Subcutaneous abdominal adipose tissue (tissue), 5 donors: ENCODE results near the gene RABEP1.

Source experiments
- H3K27ac ChIP-seq: one replicate; pipeline ENCODE4 v1.7.0; 2013; ENCODE audit warnings: low read depth, mild to moderate bottlenecking, inconsistent platforms, low read length, moderate library complexity
- H3K27me3 ChIP-seq, 5 donors: one replicate each; pipeline ENCODE4 v1.7.0; 2013; ENCODE audit warnings: low read length in 5 of 5, inconsistent platforms in 1 of 5; ENCODE audit not compliant: control insufficient read depth in 5 of 5, insufficient read depth in 4 of 5
- H3K36me3 ChIP-seq, 5 donors: one replicate each; pipeline ENCODE4 v1.7.0; 2013; ENCODE audit warnings: low read length in 5 of 5; ENCODE audit not compliant: control insufficient read depth in 5 of 5, insufficient read depth in 5 of 5
- H3K4me1 ChIP-seq, 5 donors: one replicate each; pipeline ENCODE4 v1.7.0; 2013; ENCODE audit warnings: low read length in 5 of 5, mild to moderate bottlenecking in 3 of 5, moderate library complexity in 1 of 5; ENCODE audit not compliant: control insufficient read depth in 5 of 5, insufficient read depth in 5 of 5
- H3K4me3 ChIP-seq, 5 donors: one replicate each; pipeline ENCODE4 v1.7.0; 2013; ENCODE audit warnings: low read length in 5 of 5, low read depth in 1 of 5
- H3K9ac ChIP-seq, 5 donors: one replicate each; pipeline ENCODE4 v1.7.0; 2013; ENCODE audit warnings: low read length in 5 of 5, mild to moderate bottlenecking in 4 of 5, moderate library complexity in 3 of 5
- H3K9me3 ChIP-seq, 5 donors: one replicate each; pipeline ENCODE4 v1.7.0; 2013; ENCODE audit warnings: low read length in 5 of 5; ENCODE audit not compliant: control insufficient read depth in 5 of 5
- donor health status: healthy.
- donor health status: healthy.
- donor health status: healthy.
- donor health status: healthy.
- donor health status: healthy.

Gene RABEP1

DNA sequence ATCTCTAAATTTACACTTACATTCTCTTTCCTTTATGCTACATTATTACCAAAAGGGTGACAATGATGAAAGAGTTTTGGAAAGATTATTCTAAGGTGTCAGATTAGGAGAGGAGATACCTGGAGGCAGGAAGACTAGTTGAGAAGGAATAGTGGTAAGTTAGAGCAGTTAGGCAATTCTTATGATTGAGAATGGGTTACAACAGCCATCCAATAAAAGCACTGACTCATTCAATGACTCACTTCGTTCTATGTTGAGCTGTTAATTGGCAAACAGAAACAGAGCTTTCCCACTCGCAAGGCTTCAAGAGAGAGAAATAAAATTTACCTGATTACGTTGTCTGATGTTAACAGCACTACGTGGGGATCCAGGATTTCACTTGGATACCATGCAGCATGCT is 131.6 kb downstream of the RABEP1 start:
- H3K4me3 ChIP-seq = no peak overlapping the region
- no peak overlapping the region for H3K27ac ChIP-seq
- H3K9me3 ChIP-seq = no peaks in the 10 kb centered on the region

DNA sequence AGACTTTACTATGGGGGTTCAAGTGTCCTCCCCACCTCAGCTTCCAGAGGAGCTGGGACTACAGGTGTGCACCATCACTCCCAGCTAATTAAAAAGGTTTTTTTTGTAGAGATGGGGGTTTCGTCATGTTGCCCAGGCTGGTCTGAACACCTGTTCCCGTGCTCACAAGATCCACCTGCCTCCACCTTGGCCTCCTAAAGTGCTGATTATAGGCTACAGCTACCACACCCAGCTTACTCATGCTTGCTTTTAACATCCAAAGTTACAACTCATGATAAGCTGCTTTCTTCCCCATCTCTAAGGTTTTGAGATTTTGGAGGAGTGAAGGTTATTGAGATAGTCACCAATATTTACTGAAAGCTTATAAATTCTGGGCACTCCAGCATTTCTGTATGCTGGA is 134.8 kb downstream of the RABEP1 start:
- Histone ChIP-seq H3K27ac (no peak overlapping the region), H3K36me3 (peaks cover 20 to 39% (median 28%) of the 10 kb centered on the region in 5 donors), H3K9me3 (no peaks in the 10 kb centered on the region), H3K4me3 (no peak overlapping the region), H3K9ac (peak overlapping the region in 2 of 5 donors; percentile 8 to 30), H3K27me3 (no peaks in the 10 kb centered on the region), H3K4me1 (peaks cover 6 to 43% (median 28%) of the 10 kb centered on the region in 5 donors)

More for the DNA sequence above, 131.6 kb downstream of the RABEP1 start:
- Histone ChIP-seq H3K4me1 (peaks cover 3 to 23% (median 15%) of the 10 kb centered on the region in 5 donors), H3K36me3 (peaks cover 31 to 60% (median 45%) of the 10 kb centered on the region in 5 donors), H3K27me3 (no peaks in the 10 kb centered on the region), H3K9ac (no peak overlapping the region)

DNA sequence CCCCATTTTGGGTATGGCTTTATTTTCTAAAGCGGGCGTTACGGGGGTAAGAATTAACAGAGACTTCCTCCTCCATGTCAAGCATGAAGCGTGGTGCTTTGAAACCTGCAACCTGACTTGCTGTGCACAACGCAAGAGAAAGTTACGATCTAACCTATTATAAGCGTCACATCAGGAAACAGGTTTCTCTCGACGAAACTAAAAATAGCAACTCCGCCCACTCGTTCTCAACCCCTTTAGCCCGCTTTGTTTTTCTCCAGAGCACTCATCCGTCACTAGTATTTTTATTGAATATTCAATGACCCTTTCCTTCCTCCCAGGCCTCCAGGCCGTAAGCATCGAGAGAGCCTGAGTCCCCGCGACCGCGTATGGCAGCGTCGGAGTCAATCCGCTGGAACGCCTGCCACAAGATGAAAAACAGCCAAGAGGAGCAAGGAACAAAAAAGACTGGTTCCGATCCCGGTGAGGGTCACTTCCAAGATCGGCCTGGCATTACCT is 136.8 kb downstream of the RABEP1 start:
- Histone ChIP-seq H3K27me3 (no peaks in the 10 kb centered on the region), H3K9ac (peak overlapping the region; percentile 50 to 98 (median 90)), H3K4me3 (peak overlapping the region; percentile 84 to 98 (median 94)), H3K9me3 (no peaks in the 10 kb centered on the region), H3K4me1 (peaks cover 6 to 43% (median 28%) of the 10 kb centered on the region in 5 donors), H3K27ac (peak overlapping the region; percentile 95), H3K36me3 (peaks cover 20 to 36% (median 24%) of the 10 kb centered on the region in 5 donors)

DNA sequence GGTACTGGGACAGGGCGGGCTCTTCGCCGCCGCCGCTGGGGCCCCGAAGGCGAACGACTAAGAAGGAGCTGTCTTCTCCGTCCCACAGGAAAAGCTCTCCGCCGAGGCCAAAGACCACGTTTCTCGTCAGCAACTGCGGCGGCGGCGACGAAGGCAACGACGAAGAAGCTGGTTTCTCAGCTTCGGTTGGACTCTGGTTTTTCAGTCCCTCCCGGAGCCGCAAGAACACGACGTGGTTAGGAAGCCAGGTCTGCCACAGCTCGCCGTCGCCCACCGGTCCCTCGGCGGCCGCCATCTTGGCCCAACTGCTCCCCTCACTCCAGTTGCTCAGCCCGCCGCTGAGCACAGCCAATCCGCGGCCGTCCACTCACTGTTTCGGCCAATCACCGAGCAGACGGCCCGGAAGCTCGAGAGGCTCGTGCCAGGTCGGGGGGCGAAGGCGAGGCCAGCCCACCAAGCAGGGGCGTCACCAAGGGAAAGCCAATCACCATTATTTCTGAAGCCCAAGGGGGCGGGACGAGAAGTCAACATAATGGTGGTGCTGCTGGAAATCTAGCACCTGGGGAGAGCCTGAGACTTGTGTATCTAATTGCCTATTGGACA is 137.4 kb downstream of the RABEP1 start, which contains the start of gene NUP88:
TSS of gene NUP88 (minus strand) at position 307 of the 603 bp plus-strand sequence. CDS start at position 295, 12 bp downstream.
- H3K27ac ChIP-seq = peak within 1 kb of the TSS; percentile 95
- H3K9ac ChIP-seq = peak within 1 kb of the TSS; percentile 89 to 98 (median 93)
- peaks cover 6 to 43% (median 28%) of the 10 kb centered on the region in 5 donors for H3K4me1 ChIP-seq
- H3K36me3 ChIP-seq = peaks cover 22 to 35% (median 25%) of the 10 kb centered on the region in 5 donors
- no peaks in the 10 kb centered on the region for H3K27me3 ChIP-seq
- H3K9me3 ChIP-seq = no peaks in the 10 kb centered on the region
- peak within 1 kb of the TSS; percentile 84 to 98 (median 95) for H3K4me3 ChIP-seq

DNA sequence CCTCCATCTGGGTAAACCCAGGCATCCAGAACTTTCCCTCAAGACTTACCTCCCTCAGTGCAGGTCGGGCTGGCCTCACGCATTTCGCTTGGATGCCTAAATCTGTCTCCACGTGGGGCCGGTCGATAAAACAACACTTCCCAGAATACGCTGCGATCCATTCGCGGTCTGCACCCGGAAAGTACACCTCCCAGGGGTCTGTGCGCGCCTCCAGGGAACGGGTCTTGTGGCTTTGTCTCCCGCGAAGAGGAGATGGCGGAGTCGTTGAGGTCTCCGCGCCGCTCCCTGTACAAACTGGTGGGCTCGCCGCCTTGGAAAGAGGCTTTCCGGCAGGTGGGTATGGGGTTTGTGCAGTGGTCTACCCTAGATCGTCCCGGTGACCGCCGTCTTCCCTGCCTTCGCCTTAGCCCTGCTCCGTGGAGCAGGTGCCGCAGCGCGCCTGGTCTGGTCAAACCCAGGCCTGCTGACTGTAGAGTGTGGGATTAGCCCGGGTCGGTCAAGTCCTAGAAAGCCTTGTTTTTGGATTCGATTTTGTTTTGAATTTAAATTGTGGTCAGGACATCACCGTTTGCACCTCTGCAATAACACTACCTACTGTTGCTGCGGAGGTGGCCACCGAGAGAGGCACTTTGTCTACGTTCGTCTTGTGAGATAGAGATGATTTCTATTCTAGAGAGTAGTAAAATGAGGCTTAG is 138.0 kb downstream of the RABEP1 start, which contains the start of gene RPAIN:
TSS of gene RPAIN (plus strand) at position 224 of the 695 bp plus-strand sequence. CDS start at position 253, 29 bp downstream.
- H3K9me3 ChIP-seq = no peaks in the 10 kb centered on the region
- H3K4me3 ChIP-seq = peak within 1 kb of the TSS; percentile 84 to 98 (median 95)

DNA sequence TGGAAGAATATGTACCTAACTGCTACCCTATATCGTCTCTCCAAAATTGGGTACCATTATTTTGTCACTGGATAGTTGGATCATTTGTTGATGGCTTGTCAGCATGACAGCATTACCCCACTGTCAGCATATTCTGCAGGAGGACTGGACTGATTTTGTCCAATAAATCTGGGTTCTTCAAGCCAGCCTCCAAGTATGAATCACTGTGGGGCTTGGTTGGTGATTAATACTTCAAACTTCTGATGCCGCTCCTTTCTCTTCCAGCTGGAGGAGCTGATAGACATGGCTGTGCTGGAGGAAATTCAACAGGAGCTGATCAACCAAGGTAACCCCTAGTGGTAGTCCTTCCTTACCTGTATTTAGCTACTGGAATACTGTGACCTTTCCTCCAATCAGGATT is 140.4 kb downstream of the RABEP1 start:
- peaks cover 23 to 51% (median 40%) of the 10 kb centered on the region in 5 donors for H3K36me3 ChIP-seq
- H3K27ac ChIP-seq = no peak overlapping the region
- H3K9me3 ChIP-seq = no peaks in the 10 kb centered on the region
- H3K27me3 ChIP-seq = no peaks in the 10 kb centered on the region
- H3K4me1 ChIP-seq = peaks cover 6 to 35% (median 23%) of the 10 kb centered on the region in 5 donors
- H3K4me3 ChIP-seq = no peak overlapping the region
- H3K9ac ChIP-seq = no peak overlapping the region

More for the DNA sequence above, 138.0 kb downstream of the RABEP1 start, which contains the start of gene RPAIN:
- H3K27me3 ChIP-seq = no peaks in the 10 kb centered on the region
- peak within 1 kb of the TSS; percentile 95 for H3K27ac ChIP-seq
- H3K4me1 ChIP-seq = peaks cover 6 to 43% (median 28%) of the 10 kb centered on the region in 5 donors
- peak within 1 kb of the TSS; percentile 89 to 98 (median 93) for H3K9ac ChIP-seq
- H3K36me3 ChIP-seq = peaks cover 28 to 38% (median 31%) of the 10 kb centered on the region in 5 donors

DNA sequence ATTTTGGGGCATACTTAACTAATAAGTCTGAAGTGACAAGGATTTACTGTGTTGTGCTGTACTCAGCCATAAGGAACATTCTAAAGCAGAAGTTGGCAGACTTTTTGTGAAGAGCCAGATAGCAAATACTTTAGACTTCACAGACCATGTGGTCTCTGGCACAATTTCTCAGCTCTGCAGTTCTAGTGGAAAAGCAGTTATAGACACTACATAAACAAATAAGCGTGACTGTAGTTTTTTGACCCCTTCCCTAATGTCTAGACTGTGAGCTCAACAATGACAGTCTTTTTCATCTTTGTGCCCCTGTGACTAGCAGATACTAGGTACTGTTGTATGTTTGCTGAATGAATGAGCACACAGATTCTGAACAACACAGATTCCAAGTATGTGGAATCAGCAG is 142.8 kb downstream of the RABEP1 start:
- Histone ChIP-seq H3K9me3 (no peaks in the 10 kb centered on the region), H3K9ac (no peak overlapping the region), H3K27ac (no peak overlapping the region), H3K27me3 (no peaks in the 10 kb centered on the region), H3K4me1 (peaks cover 3 to 15% (median 13%) of the 10 kb centered on the region in 5 donors), H3K4me3 (no peak overlapping the region), H3K36me3 (peaks cover 35 to 73% (median 62%) of the 10 kb centered on the region in 5 donors)

DNA sequence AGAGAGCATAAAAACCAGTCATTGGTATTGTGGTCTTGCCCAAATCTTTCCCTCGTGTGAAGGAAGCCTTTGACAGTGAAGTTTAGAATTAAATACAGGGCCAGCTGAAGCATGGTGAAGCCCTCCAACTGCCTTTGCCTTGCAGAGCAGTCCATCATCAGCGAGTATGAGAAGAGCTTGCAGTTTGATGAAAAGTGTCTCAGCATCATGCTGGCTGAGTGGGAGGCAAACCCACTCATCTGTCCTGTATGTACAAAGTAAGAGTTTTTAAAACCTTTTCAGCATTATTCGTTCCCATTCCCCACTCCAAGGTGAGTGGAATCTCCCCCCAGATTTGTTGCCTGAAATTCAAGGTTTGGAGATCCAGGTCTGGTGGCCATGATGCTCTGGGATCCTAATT is 143.7 kb downstream of the RABEP1 start:
- Histone ChIP-seq H3K4me1 (peaks cover under 1 to 6% (median 5%) of the 10 kb centered on the region in 5 donors), H3K27ac (no peak overlapping the region), H3K27me3 (no peaks in the 10 kb centered on the region), H3K36me3 (peaks cover 35 to 79% (median 69%) of the 10 kb centered on the region in 5 donors), H3K9ac (no peak overlapping the region), H3K4me3 (no peak overlapping the region), H3K9me3 (no peaks in the 10 kb centered on the region)

DNA sequence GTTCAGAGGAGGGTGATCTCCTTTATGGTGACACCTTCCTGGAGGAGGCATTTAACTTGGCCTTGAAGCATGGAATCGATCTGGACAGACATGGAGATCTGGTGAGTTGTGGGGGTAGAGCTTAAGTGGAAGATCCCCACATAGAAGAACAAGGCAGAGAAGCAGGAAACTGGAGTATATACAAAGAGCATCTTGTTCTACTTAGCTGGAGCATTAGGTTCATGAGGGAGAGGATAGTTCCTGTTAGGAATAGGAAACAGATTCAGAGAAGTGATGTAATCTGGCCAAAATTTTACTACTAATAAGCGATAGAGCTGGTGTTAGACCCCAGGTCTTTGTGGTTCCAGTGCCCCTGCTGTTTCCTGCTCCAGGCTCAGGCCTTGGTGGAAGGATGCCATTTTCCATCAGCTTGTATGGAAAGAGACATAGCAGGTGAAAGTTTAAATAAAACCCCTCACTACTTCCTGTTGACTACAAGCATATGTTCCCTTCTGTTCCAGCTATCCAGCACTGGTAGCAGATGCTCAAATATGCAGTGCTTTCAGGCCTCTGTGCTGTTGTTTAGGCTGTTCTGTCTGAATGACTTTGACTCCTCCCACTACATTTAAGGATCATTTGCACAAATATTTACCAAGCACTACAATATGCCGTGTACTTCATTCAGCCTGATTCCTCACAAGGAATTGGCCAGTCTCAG is 147.3 kb downstream of the RABEP1 start:
- peaks cover 0 to 4% (median 0%) of the 10 kb centered on the region in 5 donors for H3K4me1 ChIP-seq
- H3K27ac ChIP-seq = no peak overlapping the region
- no peak overlapping the region for H3K9ac ChIP-seq
- no peaks in the 10 kb centered on the region for H3K9me3 ChIP-seq
- H3K36me3 ChIP-seq = peaks cover 29 to 92% (median 82%) of the 10 kb centered on the region in 5 donors
- no peak overlapping the region for H3K4me3 ChIP-seq
- no peaks in the 10 kb centered on the region for H3K27me3 ChIP-seq
